CD4-positive, alpha-beta T cell treated with Interleukin-6 for 4 hours (primary cell): Measurements from ENCODE around the gene NFATC1.

Experiments used
- DNase-seq: peaks from one replicate; pipeline ENCODE4 v3.0.0-alpha.2; 2020; ENCODE audit warnings: mixed read lengths

NFATC1 gene

DNA sequence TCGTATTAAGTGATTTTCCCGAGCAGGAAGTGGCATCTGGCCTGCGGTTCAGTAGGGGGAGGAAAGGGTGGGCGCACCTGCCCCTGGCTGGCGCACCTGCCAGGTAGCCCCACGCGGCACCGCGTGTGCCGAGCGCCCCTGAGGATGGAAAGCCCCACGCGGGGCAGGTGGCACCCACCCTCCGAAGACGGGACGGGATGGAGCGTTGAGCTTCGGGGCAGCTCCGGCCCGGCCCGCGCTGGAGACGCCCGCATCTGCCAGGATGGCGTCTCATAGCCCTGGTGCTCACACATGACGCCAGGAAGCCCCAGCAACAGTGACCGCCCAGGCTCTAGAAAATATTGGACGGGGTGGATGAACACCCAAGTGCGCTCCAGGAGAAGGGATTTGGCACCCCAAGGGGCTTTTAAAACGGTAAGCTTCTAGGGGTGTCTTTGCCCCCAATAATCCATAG lies 2.5 kb upstream of the NFATC1 start:
- DNase-seq: peak; percentile 23

DNA sequence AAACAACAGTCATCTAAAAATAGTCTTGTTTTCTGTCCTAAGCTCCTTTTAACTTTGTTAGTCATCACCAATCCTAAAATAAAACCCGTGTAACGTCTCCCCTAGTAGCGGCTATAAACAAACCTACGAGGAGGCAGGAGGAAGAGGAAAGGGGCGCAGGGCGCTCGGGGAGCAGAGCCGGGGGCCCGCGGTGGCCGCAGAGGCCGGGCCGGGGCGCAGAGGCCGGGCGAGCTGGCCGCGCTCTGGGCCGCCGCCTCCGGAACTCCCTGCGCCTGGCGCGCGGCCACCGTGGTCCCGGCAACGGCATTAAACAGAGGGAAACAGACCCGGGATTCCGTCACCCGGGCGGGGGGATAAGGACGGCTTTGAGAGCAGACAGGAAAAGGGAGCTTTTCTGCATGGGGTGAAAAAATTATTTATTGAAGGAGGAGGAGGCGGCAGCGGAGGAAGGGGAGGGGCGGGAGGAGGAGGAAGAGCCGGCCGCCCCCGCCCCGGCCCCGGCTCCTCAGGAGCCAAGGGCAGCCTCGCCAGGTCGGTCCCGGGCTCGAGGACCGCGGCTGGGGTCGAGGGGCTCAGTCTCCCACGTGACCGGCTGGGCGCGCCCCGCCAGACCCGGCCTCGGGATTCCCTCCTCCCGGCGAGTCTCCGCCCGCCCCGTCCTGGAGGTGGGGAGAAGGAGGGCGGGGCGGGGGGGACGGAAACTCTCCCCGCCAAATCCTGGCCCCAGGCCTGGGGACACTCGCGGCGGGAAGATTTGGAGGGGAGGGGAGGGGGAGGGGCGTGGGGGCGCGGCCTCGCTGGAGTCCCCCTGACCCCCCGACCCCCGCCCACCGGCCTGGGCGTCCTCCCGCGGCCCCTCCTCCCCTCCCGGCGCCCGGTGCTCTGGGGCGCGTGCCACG lies 1.8 kb upstream of the NFATC1 start:
- DNase-seq: peak; percentile 52

DNA sequence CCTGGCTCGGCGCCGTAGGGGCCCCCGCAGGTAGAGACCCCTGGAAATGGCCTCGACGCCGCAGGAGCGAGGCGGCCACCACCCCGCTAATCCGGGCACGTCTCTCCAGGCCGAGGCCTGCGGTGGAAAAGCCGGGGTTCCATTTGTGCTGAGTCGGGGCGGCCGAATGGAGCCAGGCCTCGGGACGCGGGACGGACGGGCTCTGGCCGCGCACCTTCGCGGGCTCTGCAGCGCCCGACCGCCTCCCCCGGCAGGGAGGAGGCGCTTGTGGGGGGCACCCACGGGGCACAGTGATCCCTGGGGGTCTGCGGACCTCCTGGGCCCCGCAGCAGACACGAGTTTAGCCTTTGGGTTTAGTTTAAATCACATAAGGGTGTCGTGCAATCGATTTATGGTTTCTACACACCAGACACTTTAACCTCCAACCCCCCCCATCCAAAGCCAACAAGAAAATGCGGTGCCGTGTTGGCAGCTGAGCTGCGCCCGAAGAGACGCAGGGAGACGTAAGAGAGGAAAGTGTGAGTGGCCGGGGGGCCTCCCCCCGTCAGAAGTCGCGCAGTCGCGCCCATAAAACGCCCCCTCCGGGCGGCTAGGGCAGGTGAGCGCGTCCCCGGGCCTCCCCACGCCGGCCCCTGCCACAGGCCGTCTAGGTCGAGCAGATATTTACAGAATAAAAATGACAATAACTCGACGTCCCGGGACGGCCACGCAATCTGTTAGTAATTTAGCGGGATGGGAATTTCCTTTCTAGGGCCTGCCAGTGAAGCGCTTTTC lies 1.0 kb upstream of the NFATC1 start:
- DNase-seq: peak; percentile 47

DNA sequence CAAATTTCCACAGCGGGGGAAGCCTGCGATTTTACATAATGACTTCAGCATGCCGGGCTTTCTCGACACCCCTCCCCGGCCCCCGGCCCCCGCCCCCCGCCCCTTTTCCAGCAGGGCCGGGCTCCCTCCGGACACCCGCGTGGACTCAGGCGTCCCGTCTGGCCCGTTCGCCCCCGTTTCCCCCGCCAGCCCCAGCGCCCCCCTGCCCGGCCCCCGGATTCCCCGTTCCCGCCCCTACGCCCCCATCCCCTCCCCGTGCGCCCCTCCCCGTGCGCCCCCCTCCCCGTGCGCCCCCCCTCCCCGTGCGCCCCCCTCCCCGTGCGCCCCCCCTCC lies 456 bp upstream of the NFATC1 start:
- no peak for DNase-seq

DNA sequence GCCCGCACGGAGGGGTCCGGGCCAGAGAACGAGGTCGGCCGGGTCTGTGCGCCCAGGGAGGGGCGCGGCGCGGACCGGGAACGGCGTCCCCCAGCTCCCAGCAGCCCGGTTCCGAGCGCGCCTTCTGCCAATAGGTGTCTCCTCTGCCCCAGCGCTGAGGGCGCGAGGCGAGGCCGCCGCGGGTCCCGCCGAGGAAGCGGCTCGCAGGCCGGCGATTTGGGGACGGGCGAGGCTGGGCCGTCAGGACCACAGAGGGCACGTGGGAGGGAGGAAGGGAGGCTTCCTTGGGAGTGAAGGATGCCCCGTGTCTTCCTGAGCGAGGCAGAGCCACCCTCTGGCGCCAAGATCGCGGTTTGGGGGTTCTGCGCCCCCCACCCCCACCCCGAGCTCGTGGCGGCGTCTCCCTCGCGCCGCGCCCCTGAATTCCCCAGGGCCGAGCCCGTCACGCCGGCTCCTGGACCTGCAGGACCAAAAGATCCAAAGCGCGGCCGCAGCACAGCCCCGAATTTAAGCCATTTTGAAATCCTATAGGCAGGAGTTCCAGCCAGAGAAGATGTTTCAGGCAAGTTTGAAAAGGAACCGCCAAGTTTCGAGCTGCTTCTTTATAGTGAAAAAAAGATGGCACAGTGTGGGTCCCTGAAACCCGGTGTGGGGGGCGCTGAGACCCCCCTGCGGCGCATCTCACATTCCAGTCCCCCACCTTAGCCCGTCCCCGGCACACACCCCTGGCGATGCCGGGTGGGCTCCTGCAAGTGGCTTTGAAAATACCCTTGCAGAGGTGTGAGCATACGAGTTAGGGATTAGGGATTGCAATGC lies 909 bp downstream of the NFATC1 start:
- peak; percentile 65 for DNase-seq

DNA sequence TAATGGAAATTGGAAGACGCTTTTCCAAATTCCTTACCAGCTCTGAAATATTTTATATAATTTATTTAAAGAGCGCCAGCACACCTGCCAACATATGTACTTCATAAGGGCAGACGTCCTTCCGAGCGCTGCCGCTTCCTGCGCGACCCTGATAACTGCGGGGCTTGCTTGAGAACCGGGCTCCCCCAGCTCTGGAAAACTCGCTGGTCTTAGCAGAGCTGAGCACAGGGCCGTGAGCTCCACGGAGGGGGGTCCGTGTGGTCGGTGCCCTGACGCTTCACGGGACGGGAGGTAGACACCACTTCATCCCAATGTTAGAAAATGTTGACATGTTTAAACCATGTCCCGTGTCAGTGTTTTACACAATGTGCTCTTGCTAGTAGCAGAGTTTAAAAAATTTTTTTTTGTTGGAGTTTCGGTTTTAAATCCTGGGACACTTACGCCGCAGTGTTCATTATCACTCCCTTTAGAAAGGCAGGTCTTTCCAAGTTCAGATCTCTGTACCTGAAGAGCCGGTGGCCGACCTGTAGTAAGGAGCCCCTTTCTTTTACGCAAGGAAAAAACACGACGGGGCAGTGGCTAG lies 1.6 kb downstream of the NFATC1 start:
- DNase-seq: no peak

DNA sequence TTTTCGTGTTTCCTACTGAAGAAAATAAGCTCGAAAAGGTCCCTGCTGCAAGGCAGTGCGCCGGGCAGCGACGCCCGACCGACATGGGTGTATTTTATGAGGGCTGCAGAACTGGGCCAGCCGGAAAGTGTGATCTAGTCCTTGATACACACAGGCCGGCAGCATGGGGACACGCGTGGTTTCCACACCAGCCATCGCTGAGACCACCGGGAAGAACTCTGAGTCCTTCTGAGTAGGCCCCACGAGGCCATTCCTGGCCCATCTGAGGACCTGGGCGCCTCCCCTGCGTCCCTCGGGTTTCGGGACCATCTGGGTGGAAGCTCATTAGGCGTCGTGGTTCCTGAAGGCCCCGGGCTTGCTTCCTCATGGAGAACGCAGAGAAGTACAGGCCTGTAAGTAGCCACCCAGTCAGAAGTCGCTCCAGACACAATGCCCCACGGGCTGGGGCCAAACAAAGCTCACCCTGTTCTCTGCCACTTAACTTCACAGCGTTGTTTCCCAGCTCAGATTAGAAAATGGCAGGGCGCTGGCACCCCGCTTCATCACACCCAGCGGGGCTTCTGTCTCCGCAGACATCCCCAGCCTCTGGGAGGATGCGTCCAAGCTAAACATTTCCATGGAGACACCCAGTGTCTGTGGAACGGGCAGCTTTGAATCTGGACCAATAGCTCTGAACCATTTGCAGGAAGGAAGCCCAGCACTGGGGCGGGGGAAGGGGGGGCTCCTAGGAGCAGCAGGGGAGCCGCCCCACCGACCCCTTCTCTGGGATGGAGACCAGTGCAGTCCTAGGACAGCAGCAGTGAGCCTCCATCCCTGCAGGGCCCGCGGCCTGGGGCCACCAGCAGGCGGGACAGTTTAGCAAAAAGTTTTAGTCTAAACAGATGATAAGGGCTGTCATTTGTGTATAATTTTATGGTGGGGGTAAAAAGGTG lies 2.4 kb downstream of the NFATC1 start:
- DNase-seq: no peak

DNA sequence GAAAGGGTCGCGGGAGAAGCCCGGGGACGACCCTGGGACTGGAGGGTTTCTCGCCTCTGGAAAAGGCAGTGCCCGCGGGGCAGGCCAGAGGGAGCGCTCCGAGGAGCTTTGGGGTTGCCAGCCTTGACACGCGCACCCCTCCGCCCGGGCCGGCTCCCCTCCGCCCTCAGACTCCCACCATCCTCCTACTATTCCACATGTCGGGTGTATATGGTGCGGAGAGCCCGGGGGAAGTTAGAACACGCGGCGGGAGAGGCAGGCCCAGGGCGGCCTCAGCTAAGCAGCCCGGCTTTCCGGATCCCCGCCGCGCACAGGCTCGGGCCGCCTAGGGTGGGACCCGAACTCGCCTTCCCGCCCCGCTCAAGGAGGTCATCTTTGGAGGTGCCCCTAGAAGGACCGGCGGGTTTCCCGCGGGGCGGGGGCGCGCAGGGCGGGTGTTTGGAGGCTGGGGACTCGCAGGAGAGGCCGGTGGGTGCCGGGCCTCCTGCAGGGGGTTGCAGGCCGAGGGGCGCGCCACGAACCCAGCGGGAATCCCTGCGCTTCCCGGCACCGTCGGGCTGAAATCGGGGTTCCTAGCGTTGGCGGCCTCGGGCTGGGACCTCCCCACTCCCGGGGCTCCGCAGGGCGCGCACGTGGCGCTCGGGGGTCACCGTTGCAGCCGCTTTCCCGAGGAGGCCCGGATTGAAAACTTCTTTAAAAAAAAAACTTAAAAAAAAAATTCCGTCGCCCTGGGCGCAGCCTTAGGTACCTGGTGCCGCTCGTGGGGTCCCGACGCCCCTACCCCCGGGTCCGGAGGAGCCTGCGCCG lies 3.7 kb downstream of the NFATC1 start:
- peak; percentile 42 for DNase-seq

DNA sequence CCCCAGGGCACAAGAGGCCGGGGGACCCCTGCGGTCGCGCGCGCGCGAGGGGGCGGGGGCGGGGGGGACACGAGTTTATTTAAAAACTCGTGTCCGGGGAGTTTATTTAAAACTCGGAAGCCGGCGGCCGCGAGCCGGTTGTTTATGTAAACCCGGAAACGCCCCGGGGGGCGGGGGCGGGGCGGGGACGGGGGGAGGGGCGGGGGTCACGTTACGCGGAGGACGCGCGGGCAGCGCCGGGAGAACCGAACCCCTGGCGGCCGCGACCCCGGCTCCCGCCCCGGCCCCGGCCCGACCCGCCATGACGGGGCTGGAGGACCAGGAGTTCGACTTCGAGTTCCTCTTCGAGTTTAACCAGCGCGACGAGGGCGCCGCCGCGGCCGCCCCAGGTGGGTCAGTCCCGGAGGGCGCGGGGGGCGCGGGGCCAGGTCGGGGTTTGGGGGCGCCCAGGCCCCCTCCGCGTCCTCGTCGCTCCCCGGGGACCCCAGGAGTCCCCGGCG lies 4.4 kb downstream of the NFATC1 start:
- DNase-seq: peak; percentile 87

DNA sequence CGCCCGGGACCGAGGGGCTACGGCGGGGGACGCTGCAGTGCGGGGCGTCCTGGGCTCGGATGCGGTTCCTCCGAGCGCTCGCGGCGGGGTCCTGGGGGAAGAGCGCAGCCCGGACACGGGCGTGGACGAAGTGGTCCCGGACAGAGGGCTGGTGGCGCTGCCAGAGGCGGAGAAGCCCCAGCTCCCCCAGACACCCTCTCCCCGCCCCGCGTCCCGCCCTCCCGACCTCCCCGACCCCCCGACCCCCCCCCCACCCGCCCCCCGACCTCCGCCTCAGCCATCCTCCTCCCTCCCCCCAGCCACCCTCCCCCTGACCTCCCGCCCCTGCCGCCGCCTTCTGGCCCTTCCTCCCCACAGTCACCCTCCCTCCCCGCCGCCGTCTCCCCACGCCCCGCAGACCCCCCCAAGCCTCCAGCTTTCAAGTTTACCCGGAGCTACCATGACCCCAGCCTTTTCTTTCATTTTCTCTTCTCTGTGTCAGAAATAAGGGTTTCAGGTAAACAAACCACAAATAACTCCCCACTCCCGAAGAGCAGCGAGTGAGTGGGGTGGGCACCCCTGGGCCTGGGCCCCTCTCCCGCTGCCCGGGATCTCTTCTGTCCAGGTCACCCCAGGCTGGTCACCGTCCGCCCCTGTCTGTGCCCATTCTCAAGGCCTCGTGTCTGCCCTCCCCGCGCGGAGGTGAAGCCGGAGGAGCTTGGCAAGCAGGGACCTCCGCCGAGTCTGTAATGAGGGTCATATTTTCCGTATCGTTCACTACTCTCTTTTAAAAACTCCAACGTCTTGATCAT lies 5.1 kb downstream of the NFATC1 start:
- peak; percentile 76 for DNase-seq

DNA sequence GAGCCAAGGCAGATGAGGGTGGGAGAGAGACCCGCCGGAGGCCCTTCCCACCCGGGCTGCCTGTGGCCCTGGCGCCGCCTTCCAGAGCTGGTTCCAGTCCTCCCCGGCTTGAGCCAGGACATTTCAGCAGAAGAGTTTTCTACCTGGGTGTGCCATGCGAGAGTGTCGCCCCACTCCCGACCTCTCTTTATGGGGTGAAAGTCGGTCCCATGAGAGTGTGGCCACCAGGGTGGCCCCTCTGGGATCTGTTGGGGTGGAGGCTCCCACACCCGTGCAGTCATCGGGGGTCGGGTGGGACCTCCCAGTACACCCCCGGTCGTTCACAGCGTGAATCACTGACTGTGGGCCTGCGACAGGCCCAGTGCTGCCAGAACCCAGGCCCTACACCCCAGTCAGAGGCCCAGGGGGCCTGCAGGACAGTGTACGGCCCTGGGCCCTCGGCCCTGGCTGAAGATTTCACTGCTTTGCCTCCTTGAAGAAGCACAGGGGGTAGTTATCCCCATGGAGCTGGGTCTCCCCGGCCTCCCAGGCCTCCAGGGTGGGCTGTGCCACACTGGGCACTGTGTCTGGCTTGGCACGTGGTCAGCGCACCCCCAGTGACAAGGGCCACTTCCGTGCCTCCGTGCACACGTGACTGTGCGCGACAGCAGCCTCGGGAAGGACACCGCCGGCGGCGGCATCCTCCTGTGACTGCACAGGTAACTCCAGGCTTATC lies 5.9 kb downstream of the NFATC1 start:
- DNase-seq: peak; percentile 41

DNA sequence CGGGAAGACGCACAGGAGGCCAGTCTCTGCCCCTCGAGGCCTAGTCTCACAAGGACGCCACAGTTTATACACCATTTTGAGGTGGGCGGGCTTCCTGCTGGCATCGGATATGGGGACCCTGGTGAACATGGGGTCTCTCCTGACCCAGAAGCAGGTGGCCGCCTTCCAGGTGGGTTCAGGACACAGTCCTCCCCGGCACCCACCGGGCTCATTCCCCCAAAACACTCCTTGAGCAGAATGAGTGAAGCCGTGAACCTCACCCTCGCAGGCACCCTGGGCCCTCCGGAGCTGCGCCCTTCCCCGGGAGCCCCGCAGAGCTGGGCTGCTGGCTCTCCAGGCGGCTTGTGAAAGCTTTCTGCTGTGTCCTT lies 6.5 kb downstream of the NFATC1 start:
- no peak for DNase-seq

DNA sequence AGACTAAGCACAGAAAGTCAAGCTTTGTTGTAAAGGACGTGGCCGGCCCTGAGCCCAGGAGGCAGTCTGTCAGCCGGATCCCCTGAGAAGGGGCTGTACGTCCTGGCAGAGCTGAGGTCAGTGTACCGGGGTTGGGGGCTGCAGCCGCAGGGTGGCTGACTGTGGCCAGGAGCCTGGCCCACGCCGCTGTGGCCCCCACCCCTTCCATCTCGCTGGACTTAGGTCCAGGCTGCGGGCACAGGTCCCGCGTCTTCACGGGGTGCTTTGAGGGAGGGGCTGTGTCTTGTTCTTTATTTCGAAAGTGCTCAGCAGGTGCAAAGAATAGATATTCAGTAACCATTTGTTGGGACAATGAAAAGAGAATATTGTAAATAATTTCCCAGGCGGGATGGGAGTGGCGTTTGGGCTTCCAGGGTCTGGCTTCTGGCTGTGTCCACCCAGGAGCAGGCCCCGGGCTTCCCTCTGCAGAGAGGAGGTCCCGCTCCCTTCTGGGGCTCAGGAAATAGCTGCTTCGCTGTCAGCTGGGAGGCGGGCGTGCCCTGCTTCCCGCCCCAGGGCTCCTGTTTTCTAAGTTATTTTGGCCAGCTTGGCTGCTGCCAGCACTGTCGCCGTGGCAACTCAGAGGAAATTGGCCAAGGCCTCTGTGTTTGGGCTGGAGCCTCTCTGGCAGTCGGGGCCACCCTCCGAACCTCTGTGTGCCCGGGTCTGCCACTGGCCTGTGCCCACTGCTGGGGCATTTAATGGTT lies 7.4 kb downstream of the NFATC1 start:
- peak; percentile 44 for DNase-seq

DNA sequence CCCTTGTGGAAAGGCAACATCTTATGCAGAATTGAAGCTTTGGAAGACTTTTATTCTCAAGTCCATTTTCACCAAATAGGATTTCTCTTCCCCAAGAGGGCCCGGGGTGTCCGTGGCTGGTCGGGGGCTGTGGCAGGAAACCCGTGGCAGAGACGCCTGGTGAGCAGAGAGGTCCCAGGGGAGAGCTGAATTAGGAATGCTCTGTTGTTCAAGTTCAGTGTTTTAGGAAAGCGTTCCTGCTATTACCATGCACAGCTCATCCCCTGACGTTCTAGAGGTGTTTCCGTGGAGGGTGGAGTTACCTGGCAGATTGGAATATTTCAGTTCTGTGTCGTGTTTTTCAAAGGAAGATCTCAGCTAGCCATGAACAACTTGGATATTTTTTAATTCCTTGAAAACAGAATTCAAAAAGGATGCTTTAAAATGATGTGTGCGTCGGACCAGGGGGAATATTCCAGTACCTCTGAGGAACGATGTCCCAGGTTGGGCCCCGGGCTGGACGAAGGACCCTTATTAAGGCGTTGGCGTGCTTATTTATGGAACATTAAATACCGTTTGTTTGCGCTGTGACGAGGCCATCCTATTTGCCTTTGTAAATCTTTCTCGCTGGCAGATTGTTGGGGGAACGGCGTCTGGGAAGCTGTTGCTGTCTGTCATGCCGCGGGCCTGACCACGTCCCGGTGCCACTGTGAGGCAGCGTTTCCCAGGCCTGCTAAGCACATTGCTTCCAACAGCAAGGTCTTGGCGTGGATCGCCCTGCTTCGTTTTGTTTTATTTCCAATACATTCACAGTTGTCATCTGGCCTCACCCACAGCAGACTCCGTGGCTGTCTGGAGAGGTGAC lies 8.2 kb downstream of the NFATC1 start:
- DNase-seq: no peak

DNA sequence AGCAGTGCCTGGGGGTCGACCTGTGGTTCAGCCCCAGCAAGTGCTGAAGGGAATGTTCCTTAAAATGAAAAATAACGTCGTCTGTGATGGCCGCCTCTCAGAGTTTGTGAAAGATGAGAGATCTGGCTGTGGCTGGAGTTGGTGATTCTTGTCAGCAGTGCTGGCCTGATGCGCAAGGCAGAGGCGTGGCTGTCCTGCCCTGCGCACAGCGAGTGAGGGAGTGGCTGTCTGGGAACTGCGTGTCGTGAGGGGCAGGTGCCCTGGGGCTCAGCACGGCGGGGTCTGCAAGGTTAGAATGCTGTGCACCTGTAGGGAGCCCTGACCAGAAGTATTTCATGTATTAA lies 8.8 kb downstream of the NFATC1 start:
- DNase-seq: peak; percentile 46

DNA sequence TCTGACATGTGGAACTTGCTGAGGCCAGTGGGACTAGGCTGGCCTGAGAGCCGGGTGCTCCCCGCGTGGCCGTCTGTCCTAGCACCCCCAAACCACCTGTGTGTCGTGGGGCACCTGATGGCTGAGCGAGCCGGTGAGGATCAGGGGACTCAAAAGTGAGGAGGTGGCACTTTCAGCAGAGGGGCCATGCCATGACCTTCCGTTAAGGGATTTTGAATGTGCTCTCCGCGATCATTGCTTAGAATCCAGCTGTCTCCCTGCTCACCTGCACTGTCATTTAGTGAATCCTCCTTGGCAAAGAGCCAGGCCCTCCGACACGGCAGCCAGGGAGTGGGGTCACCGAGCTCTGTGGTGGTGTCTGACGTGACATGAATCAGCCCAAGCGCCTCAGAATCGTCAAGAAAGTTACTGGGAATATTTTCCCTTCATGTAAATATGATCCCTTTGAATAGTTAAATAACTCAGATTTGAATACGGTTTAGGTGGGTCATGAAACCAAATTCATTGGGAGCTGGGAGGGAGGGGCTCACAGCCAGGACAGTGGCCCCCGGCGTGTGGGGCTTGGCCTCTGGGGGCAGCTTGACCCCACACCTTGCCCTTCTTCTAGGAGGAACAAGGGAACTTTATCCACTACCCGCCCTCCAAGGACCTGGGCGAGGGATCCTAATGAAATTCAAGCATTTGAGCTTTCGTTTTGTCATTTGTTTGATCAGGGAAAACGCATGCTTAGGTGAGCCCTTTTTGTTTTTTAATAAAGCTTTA lies 9.5 kb downstream of the NFATC1 start:
- peak; percentile 60 for DNase-seq
